Tibial nerve (tissue), 4 donors: ENCODE measurements around the gene TRIP10. TPM values are rescaled to one million over a fixed set of nuclear protein-coding genes. Genes with fewer than 3 reads are reported as not detected.
A peak's percentile ranks its signal among the peaks of the same experiment; 100 is the strongest.

ENCODE experiments used
- DNase-seq, 2 donors: peaks; one replicate each; pipeline ENCODE4 v3.0.0-alpha.2; 2019; ENCODE audit warnings: low spot score in 2 of 2
- H3K27ac ChIP-seq, 4 donors: fragments of 200-600 bp; sonication (generic) in 3 of 4; one replicate each; pipeline ENCODE4 v1.5.1; 2017 to 2019; ENCODE audit warnings: mild to moderate bottlenecking in 1 of 4
- H3K27me3 ChIP-seq, 2 donors: fragments of 200-600 bp; sonication (generic) in 1 of 2; one replicate each; pipeline versions ENCODE4 v1.5.1 to v1.6.0; 2017 to 2019
- H3K36me3 ChIP-seq, 3 donors: fragments of 200-600 bp; sonication (generic); one replicate each; pipeline ENCODE4 v1.5.1; 2018 to 2019
- H3K4me1 ChIP-seq, 4 donors: fragments of 200-600 bp; sonication (generic) in 3 of 4; one replicate each; pipeline ENCODE4 v1.5.1; 2017 to 2019
- H3K4me3 ChIP-seq, 4 donors: fragments of 200-600 bp; sonication (generic) in 3 of 4; one replicate each; pipeline ENCODE4 v1.5.1; 2017 to 2019; ENCODE audit warnings: mild to moderate bottlenecking in 1 of 4, moderate library complexity in 1 of 4
- H3K9me3 ChIP-seq, 4 donors: fragments of 200-600 bp; sonication (generic) in 3 of 4; one replicate each; pipeline ENCODE4 v1.5.1; 2017 to 2019
- EP300 ChIP-seq, 2 donors: sonication (generic); formaldehyde crosslinking; IDR thresholded peaks; one replicate each; pipeline ENCODE4 v1.6.1; 2017; ENCODE audit warnings: antibody characterized with exemption in 2 of 2, mild to moderate bottlenecking in 1 of 2
- POLR2A ChIP-seq, 2 donors: fragments of 450-650 bp; IDR thresholded peaks; one replicate each; pipeline ENCODE4 v1.6.1; 2017; ENCODE audit warnings: antibody characterized with exemption in 2 of 2, mild to moderate bottlenecking in 2 of 2, moderate library complexity in 2 of 2
- whole genome bisulfite sequencing, 2 donors: methylation state at CpG; one replicate each; pipeline ENCODE4 v1.1.5; 2018; 5-methylcytosine and 5-hydroxymethylcytosine counted together
- total RNA-seq, 4 donors: library from RNA; depleted of rRNA; stranded (reverse); fragments of >200 nt; gene quantifications; one replicate each; pipeline ENCODE4 v1.1.0, GENCODE V29; 2016
- TF ChIP-seq, protein P1 (sequence below), 5 experiments: fragments of 200-600 bp in 3 of 5; fragments of 450-650 bp in 2 of 5; sonication (generic) in 3 of 5; IDR thresholded peaks; one replicate each; pipeline ENCODE4 v1.5.1; 2016 to 2019; ENCODE audit warnings: antibody characterized with exemption in 5 of 5, mild to moderate bottlenecking in 3 of 5, moderate library complexity in 2 of 5

Gene TRIP10
- total RNA-seq, 4 donors from 2014 or later, result 96.1 to 148 (median 110) TPM

DNA sequence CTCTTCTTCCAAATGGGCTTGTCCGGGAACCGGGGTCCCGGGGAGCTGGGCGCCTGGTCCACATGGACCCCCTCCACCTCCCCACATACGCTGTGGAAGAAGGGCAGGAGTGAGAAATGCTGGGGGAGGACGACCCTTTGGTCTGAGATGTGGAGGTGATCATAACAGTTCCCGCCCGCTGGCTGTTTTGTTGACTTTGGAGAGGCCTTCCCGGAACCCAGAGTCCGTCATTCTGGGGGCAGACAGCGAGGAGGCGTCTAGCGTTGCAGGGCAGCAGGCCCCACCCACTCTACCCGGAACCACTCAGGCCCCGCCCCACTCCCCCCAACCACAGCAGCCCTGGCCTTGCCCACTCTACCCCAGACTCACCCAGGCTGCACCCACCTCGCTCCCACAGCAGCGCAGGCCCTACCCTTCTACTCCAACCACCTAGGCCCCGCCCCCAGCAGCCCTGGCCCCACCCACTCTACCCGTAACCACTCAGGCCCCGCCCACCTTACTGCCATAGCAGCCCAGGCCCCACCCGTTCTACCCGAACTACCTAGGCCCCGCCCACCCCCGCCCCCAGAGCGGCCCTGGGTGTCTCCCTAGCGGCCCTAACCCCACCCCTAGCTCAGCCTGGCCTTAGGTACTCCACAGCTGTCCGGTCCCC lies 9.2 kb upstream of the TRIP10 start:
- WGBS, 2 donors, result 51 to 61% methylated on average over 27 of the region's 27 CpGs
- Histone ChIP-seq H3K4me1 (peaks cover 0 to 37% (median 5%) of the 10 kb centered on the region in 4 donors), H3K36me3 (peaks cover 0 to 53% (median 0%) of the 10 kb centered on the region in 3 donors), H3K27ac (peak overlapping the region in 3 of 4 donors; percentile 48 to 73 (median 71)), H3K9me3 (no peaks in the 10 kb centered on the region), H3K4me3 (peak overlapping the region in 2 of 4 donors; percentile 27 to 37), H3K27me3 (no peaks in the 10 kb centered on the region)
- TF ChIP-seq, protein P1, sequence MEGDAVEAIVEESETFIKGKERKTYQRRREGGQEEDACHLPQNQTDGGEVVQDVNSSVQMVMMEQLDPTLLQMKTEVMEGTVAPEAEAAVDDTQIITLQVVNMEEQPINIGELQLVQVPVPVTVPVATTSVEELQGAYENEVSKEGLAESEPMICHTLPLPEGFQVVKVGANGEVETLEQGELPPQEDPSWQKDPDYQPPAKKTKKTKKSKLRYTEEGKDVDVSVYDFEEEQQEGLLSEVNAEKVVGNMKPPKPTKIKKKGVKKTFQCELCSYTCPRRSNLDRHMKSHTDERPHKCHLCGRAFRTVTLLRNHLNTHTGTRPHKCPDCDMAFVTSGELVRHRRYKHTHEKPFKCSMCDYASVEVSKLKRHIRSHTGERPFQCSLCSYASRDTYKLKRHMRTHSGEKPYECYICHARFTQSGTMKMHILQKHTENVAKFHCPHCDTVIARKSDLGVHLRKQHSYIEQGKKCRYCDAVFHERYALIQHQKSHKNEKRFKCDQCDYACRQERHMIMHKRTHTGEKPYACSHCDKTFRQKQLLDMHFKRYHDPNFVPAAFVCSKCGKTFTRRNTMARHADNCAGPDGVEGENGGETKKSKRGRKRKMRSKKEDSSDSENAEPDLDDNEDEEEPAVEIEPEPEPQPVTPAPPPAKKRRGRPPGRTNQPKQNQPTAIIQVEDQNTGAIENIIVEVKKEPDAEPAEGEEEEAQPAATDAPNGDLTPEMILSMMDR (IDR thresholded peaks at IDR 0.05), result no peak
- TF ChIP-seq POLR2A (IDR thresholded peaks at IDR 0.05), result no peak
- peak; percentile 81 to 86 for DNase-seq

- Histone ChIP-seq H3K4me3 (peak overlapping the region in 1 of 4 donors; percentile 37), H3K9me3 (no peaks in the 10 kb centered on the region), H3K27ac (peak overlapping the region in 3 of 4 donors; percentile 48 to 71 (median 58)), H3K27me3 (no peaks in the 10 kb centered on the region), H3K36me3 (peaks cover 0 to 56% (median 0%) of the 10 kb centered on the region in 3 donors), H3K4me1 (peaks cover 0 to 44% (median 13%) of the 10 kb centered on the region in 4 donors)
- TF ChIP-seq POLR2A (IDR thresholded peaks at IDR 0.05) (no peak), EP300 (IDR thresholded peaks at IDR 0.05) (no peak)
- TF ChIP-seq, protein P1 (IDR thresholded peaks at IDR 0.05), result no peak
- DNase-seq, result no peak
- WGBS, 2 donors, result 80 to 84% methylated on average over 16 to 30 of the region's 30 CpGs
Observed at GRCh38 chr19:6730941-6731670, 8.4 kb upstream of the TRIP10 start.

- Histone ChIP-seq H3K36me3 (peaks cover 0 to 56% (median 0%) of the 10 kb centered on the region in 3 donors), H3K9me3 (no peaks in the 10 kb centered on the region), H3K4me3 (no peak overlapping the region), H3K4me1 (peaks cover 0 to 52% (median 17%) of the 10 kb centered on the region in 4 donors), H3K27me3 (no peaks in the 10 kb centered on the region), H3K27ac (no peak overlapping the region)
- TF ChIP-seq, protein P1 (IDR thresholded peaks at IDR 0.05), result no peak
- no peak for TF ChIP-seq EP300 (IDR thresholded peaks at IDR 0.05)
- TF ChIP-seq POLR2A (IDR thresholded peaks at IDR 0.05), result no peak
- WGBS, 2 donors, result 89 to 90% methylated on average over 22 of the region's 22 CpGs
- no peak for DNase-seq
Observed at GRCh38 chr19:6731822-6732221, 7.7 kb upstream of the TRIP10 start.

GRCh38 chr19:6732803-6733337 lies 6.6 kb upstream of the TRIP10 start:
- WGBS, 2 donors, result 92 to 93% methylated on average over 17 to 21 of the region's 21 CpGs
- H3K27me3 ChIP-seq, result no peaks in the 10 kb centered on the region
- H3K36me3 ChIP-seq, result peaks cover 0 to 56% (median 0%) of the 10 kb centered on the region in 3 donors
- H3K4me3 ChIP-seq, result no peak overlapping the region
- H3K9me3 ChIP-seq, result no peaks in the 10 kb centered on the region
- DNase-seq, result no peak
- TF ChIP-seq, protein P1 (IDR thresholded peaks at IDR 0.05), result no peak
- TF ChIP-seq POLR2A (IDR thresholded peaks at IDR 0.05) (no peak), EP300 (IDR thresholded peaks at IDR 0.05) (no peak)
- peaks cover 0 to 53% (median 17%) of the 10 kb centered on the region in 4 donors for H3K4me1 ChIP-seq
- no peak overlapping the region for H3K27ac ChIP-seq
